Body of pancreas (tissue), 4 donors: ENCODE measurements around the gene SLC25A36.

Source experiments
- CTCF ChIP-seq, 7 experiments: fragments of 450-650 bp in 4 of 7; fragments of 200-600 bp in 3 of 7; sonication (generic) in 3 of 7; IDR thresholded peaks; one replicate each; pipeline ENCODE4 v1.5.1; 2016 to 2019; ENCODE audit warnings: antibody characterized with exemption in 7 of 7
- POLR2A ChIP-seq, 3 donors: fragments of 450-650 bp; IDR thresholded peaks; one replicate each; pipeline ENCODE4 v1.6.1; 2016; ENCODE audit warnings: antibody characterized with exemption in 3 of 3, mild to moderate bottlenecking in 2 of 3

GRCh38 chr3:141011997-141012262, 70.3 kb downstream of the SLC25A36 start:
- no peak for TF ChIP-seq CTCF (IDR thresholded peaks at IDR 0.05)
- TF ChIP-seq POLR2A (IDR thresholded peaks at IDR 0.05) = no peak
